Fibroblast of lung (primary cell): Measurements from ENCODE around the gene TM9SF1.

Experiments used
- CTCF ChIP-seq, 2 donors: IDR thresholded peaks in 1 of 2; conservative IDR thresholded peaks in 1 of 2; 1 replicate in 1 of 2; 2 replicates in 1 of 2; pipeline ENCODE4 v1.5.1; 2011 to 2012; ENCODE audit warnings: low read length in 2 of 2, control low read depth in 1 of 2, inconsistent platforms in 1 of 2, low read depth in 1 of 2, mild to moderate bottlenecking in 1 of 2
- EZH2 ChIP-seq: IDR thresholded peaks from 2 replicates; pipeline ENCODE4 v1.5.1; 2012; ENCODE audit warnings: low read length, control low read depth, mild to moderate bottlenecking; ENCODE audit errors: missing control alignments

GRCh38 chr14:24186831-24187538 is 8.3 kb downstream of the TM9SF1 start:
- TF ChIP-seq CTCF (conservative IDR thresholded peaks at IDR 0.05 in 1 of 2, IDR thresholded peaks at IDR 0.05 in 1 of 2; ENCODE audit: low read depth in 1 of 2, low read length in 2 of 2) (no peak), EZH2 (no peak)
